ENCODE measurements around the gene SGMS2. TPM values are rescaled to one million over a fixed set of nuclear protein-coding genes. Genes with fewer than 3 reads are reported as not detected.

SGMS2 gene
- total and polyA plus RNA-seq, 2 donors (not counting 1 experiment from before 2014, with no cell fraction given): 0.12 TPM; not detected in 1

DNA sequence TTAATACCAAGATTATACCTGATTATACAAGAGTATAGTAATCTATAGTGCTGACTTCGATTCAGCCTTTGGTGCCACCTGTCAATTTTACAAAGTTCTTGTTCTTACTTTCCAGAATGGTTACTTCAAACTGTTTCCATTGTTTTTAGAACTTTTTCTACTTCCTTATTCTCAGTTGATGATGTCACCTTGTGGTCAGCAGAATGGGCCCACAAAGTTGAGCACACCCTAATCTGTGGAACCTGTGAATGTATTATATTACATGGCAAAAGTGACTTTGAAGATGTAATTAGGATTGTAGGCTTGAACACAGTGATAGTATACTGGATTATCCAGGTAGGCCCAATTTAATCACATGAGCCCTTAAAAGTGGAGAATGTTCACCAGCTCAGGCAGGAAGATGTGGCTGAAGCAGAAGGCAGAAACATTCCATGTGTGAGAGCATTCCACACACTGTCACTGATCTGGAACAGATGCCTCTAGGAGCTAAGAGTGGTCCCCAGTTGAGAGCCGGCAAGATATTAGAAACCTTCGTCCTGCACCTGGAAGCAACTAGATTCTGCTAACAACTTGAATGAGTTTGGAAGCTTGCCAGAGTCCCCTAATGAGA lies 6.3 kb upstream of the SGMS2 start:
- Mint-ChIP-seq H3K4me1 (no peaks in the 10 kb centered on the region), H3K4me3 (no peak overlapping the region), H3K27ac (no peak overlapping the region), H3K9me3 (ENCODE audit: insufficient read depth) (no peaks in the 10 kb centered on the region), H3K27me3 (peaks cover 18% of the 10 kb centered on the region)
- no peak overlapping the region for H3K27ac ChIP-seq (ENCODE audit: low read length in 2 of 2)
- no peaks in the 10 kb centered on the region for H4K20me1 ChIP-seq (ENCODE audit: control insufficient read depth, insufficient read depth, low read length, poor library complexity, severe bottlenecking)
- no peaks in the 10 kb centered on the region for H3K9me3 ChIP-seq (ENCODE audit: control extremely low read depth in 1 of 3, control insufficient read depth in 2 of 3, insufficient read depth in 1 of 3, low read length in 2 of 3)
- 91% methylated on average over 2 of the region's 3 CpGs for WGBS (ENCODE audit: insufficient coverage)
- no peak for ATAC-seq (ENCODE audit: low read depth)
- intact Hi-C loops (cut with micrococcal nuclease): no loop called here
- H3K4me2 ChIP-seq (replicated peaks; ENCODE audit: low read depth, low read length, poor library complexity, severe bottlenecking): no peak overlapping the region
- ChIA-PET CTCF (no interaction called here), POLR2A (no interaction called here)
- no peaks in the 10 kb centered on the region for H3K4me1 ChIP-seq (ENCODE audit: control insufficient read depth in 2 of 2, insufficient read depth in 2 of 2, low read length in 2 of 2)
- H3K79me2 ChIP-seq (ENCODE audit: control insufficient read depth, insufficient read depth, low read length): no peaks in the 10 kb centered on the region
- TF ChIP-seq EZH2 (IDR thresholded peaks at IDR 0.05; ENCODE audit: borderline replicate concordance, insufficient read depth, low read depth, low read length, poor library complexity, severe bottlenecking): no peak
- TF ChIP-seq, protein P1, sequence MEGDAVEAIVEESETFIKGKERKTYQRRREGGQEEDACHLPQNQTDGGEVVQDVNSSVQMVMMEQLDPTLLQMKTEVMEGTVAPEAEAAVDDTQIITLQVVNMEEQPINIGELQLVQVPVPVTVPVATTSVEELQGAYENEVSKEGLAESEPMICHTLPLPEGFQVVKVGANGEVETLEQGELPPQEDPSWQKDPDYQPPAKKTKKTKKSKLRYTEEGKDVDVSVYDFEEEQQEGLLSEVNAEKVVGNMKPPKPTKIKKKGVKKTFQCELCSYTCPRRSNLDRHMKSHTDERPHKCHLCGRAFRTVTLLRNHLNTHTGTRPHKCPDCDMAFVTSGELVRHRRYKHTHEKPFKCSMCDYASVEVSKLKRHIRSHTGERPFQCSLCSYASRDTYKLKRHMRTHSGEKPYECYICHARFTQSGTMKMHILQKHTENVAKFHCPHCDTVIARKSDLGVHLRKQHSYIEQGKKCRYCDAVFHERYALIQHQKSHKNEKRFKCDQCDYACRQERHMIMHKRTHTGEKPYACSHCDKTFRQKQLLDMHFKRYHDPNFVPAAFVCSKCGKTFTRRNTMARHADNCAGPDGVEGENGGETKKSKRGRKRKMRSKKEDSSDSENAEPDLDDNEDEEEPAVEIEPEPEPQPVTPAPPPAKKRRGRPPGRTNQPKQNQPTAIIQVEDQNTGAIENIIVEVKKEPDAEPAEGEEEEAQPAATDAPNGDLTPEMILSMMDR (IDR thresholded peaks at IDR 0.05): no peak
- peaks cover 0 to under 1% (median 0%) of the 10 kb centered on the region in 4 experiments for H3K27me3 ChIP-seq (replicated peaks in 1 of 4; ENCODE audit: control extremely low read depth in 1 of 4, control insufficient read depth in 3 of 4, insufficient read depth in 4 of 4, low read length in 3 of 4)
- no peak overlapping the region for H3K9ac ChIP-seq (ENCODE audit: low read length)
- H2AFZ ChIP-seq (ENCODE audit: insufficient read depth, low read depth, low read length, poor library complexity, severe bottlenecking): no peak overlapping the region
- H3K36me3 ChIP-seq (replicated peaks in 1 of 2; ENCODE audit: control extremely low read depth in 1 of 2, control insufficient read depth in 1 of 2, extremely low read depth in 1 of 2, insufficient read depth in 2 of 2, low read length in 1 of 2): no peaks in the 10 kb centered on the region
- DNase-seq: no peak
- no peak overlapping the region for H3K4me3 ChIP-seq (ENCODE audit: control extremely low read depth in 1 of 5, extremely low read depth in 1 of 5, insufficient read depth in 1 of 5, low read depth in 2 of 5, low read length in 4 of 5)

DNA sequence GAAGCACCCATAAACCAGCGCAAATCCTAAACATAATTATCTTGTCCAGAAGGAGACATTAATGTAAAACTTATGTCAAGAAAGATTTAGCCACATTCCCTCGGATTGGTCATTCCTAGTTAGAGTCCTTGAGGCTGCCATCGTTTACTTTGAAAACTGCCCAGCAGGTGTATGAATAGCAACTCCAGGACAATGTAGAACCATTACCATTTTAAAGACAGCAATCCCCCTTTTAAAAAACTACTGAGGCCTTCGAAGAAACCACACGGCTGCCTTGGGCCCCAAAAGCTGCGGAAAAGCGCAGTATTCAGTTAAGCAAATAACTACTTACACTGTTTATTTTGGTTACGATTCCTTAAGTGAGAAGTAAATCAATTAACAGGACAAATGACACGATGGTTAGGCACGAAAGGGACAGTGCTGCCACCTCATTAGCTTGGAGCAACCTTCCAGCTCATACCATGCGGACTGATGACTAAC lies 822 bp upstream of the SGMS2 start:
- peak overlapping the region; percentile 2 for H3K4me3 Mint-ChIP-seq

More for the DNA sequence above, 822 bp upstream of the SGMS2 start:
- peak overlapping the region; percentile 63 for H3K4me2 ChIP-seq (replicated peaks; ENCODE audit: low read depth, low read length, poor library complexity, severe bottlenecking)
- 46% methylated on average over 4 of the region's 11 CpGs for WGBS (ENCODE audit: insufficient coverage)
- H4K20me1 ChIP-seq (ENCODE audit: control insufficient read depth, insufficient read depth, low read length, poor library complexity, severe bottlenecking): no peaks in the 10 kb centered on the region
- H3K79me2 ChIP-seq (ENCODE audit: control insufficient read depth, insufficient read depth, low read length): no peaks in the 10 kb centered on the region
- ChIA-PET CTCF (no interaction called here), POLR2A (no interaction called here)
- Mint-ChIP-seq H3K9me3 (ENCODE audit: insufficient read depth) (no peaks in the 10 kb centered on the region), H3K4me1 (peaks cover 13% of the 10 kb centered on the region), H3K27ac (no peak overlapping the region), H3K27me3 (peaks cover 64% of the 10 kb centered on the region)
- no peak overlapping the region for H3K4me3 ChIP-seq (ENCODE audit: control extremely low read depth in 1 of 5, extremely low read depth in 1 of 5, insufficient read depth in 1 of 5, low read depth in 2 of 5, low read length in 4 of 5)
- no peak overlapping the region for H3K9ac ChIP-seq (ENCODE audit: low read length)
- no peak overlapping the region for H3K27ac ChIP-seq (ENCODE audit: low read length in 2 of 2)
- intact Hi-C loops (cut with micrococcal nuclease): no loop called here
- H3K4me1 ChIP-seq (ENCODE audit: control insufficient read depth in 2 of 2, insufficient read depth in 2 of 2, low read length in 2 of 2): peaks cover 6 to 11% of the 10 kb centered on the region in 2 donors
- TF ChIP-seq, protein P1 (IDR thresholded peaks at IDR 0.05): no peak
- no peak for TF ChIP-seq EZH2 (IDR thresholded peaks at IDR 0.05; ENCODE audit: borderline replicate concordance, insufficient read depth, low read depth, low read length, poor library complexity, severe bottlenecking)
- DNase-seq (no peak), ATAC-seq (ENCODE audit: low read depth) (no peak)
- H3K27me3 ChIP-seq (replicated peaks in 1 of 4; ENCODE audit: control extremely low read depth in 1 of 4, control insufficient read depth in 3 of 4, insufficient read depth in 4 of 4, low read length in 3 of 4): peaks cover 0 to 19% (median 10%) of the 10 kb centered on the region in 4 experiments
- peaks cover 0 to 5% (median 0%) of the 10 kb centered on the region in 3 donors for H3K9me3 ChIP-seq (ENCODE audit: control extremely low read depth in 1 of 3, control insufficient read depth in 2 of 3, insufficient read depth in 1 of 3, low read length in 2 of 3)
- H2AFZ ChIP-seq (ENCODE audit: insufficient read depth, low read depth, low read length, poor library complexity, severe bottlenecking): peak overlapping the region; percentile 28
- H3K36me3 ChIP-seq (replicated peaks in 1 of 2; ENCODE audit: control extremely low read depth in 1 of 2, control insufficient read depth in 1 of 2, extremely low read depth in 1 of 2, insufficient read depth in 2 of 2, low read length in 1 of 2): no peaks in the 10 kb centered on the region

Data from B cell (primary cell).